GM13976 (cell line): Measurements from ENCODE around the gene ADORA1.

ENCODE experiments used
- DNase-seq: peaks from one replicate; pipeline ENCODE4 v3.0.0; 2012; ENCODE audit warnings: low spot score
- in situ Hi-C: fragments of 300-500 bp; cut with MboI; formaldehyde crosslinking; loops from one replicate; pipeline ENCODE4 v1.12.0; 2022; ENCODE audit warnings: low sequenced_read_pairs, mixed read lengths, inconsistent platforms; ENCODE audit not compliant: unreplicated experiment
- TF ChIP-seq, protein P1 (sequence below): IDR thresholded peaks from 2 replicates; pipeline ENCODE4 v1.5.1; 2012; ENCODE audit warnings: borderline replicate concordance, mild to moderate bottlenecking; ENCODE audit not compliant: insufficient read depth; ENCODE audit errors: extremely low read depth, missing control alignments, control extremely low read depth

The ADORA1 gene

DNA sequence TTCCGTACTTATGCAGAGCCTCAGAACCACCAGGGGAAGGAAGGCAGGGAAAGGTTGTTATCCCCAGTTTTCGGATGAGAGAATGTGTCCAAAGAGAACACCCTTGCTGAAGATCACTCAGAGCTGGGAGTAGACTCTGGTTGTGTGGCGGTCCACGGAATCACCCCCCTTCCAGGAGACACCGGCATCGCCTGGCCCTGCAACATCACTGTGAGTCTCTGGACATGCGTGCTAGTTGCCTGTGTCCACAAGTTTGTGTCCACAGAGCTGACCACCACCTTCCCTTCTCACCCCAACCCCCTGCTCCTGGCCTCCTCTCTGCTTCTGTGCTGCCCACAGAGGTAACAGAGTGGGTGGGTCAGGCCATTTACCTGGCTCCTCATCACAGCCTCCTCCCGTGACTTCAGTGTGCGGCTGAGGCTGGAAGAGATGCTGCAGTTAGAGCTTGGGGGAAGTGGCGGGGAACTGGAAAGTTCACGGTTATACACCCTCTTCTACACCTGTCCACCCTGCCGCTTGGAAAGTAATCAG lies 40.8 kb downstream of the ADORA1 start:
- in situ Hi-C loops = no loop called here

DNA sequence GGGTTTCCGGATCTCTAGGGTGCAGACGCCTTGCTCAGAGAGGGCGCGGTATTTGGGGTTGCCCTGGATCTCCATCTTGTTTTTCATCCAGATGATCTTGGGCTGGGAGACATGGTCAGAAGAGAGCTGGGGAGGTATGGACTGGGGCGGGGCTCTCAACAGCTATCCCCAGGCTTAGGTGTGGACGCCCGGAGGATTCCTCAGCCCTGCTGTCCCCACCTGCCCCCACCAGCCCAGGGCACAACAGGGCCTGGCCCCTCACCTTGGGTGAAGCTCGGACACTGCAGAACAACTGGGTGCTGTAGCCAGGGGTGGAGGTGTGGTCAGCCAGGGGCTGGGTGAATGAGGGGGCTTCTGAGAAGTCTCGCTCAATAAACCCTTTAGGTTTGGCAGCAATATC lies 41.5 kb downstream of the ADORA1 start:
- TF ChIP-seq, protein P1, sequence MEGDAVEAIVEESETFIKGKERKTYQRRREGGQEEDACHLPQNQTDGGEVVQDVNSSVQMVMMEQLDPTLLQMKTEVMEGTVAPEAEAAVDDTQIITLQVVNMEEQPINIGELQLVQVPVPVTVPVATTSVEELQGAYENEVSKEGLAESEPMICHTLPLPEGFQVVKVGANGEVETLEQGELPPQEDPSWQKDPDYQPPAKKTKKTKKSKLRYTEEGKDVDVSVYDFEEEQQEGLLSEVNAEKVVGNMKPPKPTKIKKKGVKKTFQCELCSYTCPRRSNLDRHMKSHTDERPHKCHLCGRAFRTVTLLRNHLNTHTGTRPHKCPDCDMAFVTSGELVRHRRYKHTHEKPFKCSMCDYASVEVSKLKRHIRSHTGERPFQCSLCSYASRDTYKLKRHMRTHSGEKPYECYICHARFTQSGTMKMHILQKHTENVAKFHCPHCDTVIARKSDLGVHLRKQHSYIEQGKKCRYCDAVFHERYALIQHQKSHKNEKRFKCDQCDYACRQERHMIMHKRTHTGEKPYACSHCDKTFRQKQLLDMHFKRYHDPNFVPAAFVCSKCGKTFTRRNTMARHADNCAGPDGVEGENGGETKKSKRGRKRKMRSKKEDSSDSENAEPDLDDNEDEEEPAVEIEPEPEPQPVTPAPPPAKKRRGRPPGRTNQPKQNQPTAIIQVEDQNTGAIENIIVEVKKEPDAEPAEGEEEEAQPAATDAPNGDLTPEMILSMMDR = no peak
- no peak for DNase-seq
- in situ Hi-C loops = no loop called here

More for the DNA sequence above, 40.8 kb downstream of the ADORA1 start:
- TF ChIP-seq, protein P1 = no peak
- no peak for DNase-seq

DNA sequence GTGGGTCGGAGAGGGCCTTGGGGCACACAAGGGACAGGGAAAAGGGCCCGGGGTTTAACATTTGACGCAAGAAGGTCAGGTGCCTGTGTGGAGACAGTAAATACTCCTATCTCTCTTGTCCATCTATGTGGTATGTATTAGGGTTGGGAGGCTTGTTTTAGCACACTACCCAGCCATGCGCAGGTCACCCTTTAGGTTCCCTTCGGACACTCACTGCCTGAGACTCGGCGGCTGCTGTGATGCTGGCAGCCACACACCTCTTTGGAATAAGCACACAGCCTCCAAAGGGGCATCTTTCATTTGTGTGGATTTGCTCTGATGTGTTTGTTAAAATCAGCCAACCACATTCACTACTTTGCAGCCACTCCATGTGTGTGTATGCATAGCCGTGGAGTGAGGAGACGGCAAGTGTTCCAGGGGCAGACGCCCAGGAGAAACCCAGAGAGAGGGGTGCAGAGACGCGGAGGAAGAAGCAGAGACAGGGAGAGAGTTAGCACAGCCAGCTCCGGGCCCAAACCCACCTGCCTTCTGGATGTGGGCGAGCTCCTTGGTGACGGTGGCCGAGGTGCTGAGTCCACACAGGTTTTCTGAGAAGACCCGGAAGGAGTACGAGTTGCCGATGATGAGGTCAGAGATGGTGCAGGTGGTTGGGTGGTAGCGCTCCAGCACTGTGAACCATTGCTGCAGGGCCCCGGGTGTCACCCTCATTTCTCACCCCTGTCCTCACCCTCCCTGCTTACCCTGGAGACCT lies 42.4 kb downstream of the ADORA1 start:
- no peak for DNase-seq
- in situ Hi-C loops = no loop called here
- TF ChIP-seq, protein P1 = no peak

DNA sequence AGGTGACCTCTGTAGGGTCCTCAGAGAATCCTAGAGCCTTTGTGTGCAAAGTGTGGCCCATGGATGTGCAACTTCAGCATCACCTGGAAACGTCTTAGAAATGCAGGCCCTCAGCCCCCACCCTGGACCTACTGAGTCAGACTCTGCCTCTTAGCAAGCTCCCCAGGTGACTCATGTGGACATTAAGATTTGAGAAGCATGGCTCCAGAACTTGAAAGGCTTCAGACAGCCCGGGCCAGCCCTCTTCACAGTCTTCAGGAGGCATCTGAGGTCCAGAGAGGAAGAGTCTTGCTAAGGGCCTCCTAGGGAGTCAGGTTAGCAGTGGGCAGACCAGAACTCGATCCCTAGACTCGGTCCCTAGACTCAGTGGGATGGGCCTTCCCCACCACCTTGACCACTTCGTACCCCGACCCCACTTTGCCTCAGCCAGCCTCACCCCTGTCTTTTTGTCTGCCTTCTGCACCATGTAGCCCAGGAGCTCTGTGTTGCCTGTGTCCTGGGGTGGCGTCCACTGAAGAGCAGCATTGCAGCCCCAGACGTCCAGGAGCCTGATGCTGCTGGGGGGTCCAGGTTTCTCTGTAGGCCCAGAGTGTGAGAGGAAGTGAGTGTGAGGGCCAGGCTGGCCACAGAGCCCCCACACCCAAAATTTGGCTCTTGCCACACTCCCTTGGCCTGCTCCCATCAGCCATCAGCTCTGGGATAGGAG lies 43.3 kb downstream of the ADORA1 start:
- no peak for DNase-seq
- in situ Hi-C loops = no loop called here

DNA sequence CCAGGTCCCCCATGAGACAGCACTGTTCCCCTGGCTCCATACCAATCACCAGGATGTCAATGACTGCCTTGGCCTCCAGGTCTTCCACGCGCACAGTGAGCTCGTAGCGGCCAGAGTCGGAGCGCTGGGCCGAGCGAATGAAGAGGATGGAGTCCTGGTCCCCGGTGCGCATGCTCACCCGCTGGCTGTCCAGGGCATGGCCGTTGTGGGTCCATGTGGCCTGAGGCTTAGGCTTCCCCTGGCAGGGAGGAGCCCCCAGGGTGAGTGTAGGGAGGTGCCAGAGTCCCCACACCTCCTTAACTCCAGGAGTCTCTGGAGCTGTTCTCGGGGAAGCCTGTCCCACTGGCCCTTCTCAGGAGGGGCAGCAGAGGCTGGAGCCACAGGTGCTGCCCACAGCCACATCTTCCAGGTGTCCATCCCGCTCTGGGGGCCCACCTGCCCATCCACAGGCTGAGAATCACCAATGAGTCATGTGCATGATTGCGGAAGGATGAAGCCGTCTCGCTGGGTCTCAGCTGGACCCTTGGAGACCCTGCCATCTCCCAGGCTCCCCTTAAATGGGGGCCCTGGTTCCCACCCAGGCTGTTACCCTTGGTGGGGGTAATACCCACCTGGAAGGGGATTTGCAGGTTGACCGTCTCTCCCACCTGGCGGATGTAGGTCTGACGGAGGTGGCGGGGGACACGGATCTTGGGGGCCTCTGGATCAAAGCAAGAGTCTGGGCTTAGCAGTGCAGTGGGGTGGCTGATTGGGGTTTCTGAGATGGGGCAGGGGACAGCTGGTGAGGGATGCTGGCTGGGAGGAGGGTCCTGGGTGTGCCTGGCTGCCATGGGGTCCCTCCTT lies 44.0 kb downstream of the ADORA1 start:
- no peak for DNase-seq
- TF ChIP-seq, protein P1 = no peak
- in situ Hi-C loops = no loop called here

More for the DNA sequence above, 43.3 kb downstream of the ADORA1 start:
- TF ChIP-seq, protein P1 = no peak

DNA sequence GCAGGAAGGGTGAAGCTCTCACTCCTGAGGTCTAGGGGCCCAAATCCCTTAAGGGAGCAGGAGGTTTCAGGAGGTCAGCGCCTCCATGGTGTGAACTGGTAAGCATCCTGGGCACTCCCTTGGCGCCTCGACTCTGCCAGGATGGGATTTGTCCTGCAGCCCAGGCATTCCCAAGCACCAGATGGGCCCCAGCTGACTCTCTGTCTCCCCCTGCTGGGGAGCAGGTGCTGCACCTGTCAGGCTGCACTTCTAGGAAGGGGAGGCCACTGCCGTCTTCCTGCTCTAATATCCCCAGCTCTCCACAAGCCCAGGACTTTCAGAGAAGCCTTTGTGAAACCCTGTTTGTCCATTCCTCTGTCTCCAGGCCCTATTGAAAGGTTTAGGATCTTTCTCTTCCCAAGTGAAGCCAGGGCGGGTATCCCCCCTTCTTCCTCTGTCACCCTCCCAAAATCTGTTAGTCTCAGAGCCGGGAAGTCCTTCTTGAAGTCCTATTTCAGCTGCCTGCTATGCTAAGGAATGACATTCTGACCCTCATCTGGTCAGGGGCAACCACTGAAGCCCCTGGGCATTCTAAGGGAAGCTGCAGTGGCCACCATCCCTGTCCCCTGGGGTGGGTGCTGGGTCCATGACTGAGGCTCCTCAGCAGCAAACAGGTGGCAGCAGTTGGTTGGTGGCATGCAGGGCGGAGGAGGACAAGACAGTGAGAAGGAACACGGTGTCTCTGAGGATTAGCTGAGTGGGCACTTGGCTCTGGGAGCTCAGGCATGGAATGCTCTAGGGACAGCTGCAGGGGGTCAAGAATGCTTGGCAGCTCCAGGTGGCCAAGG lies 44.9 kb downstream of the ADORA1 start:
- in situ Hi-C loops = no loop called here
- peak; percentile 86 for DNase-seq
- TF ChIP-seq, protein P1 = peak; percentile 87
